IPS-18c (cell line): ENCODE results near the gene TTC21A.

Source experiments
- H3K4me3 ChIP-seq: 2 replicates; pipeline ENCODE4 v1.7.0; 2013; ENCODE audit warnings: low read depth, mild to moderate bottlenecking, low read length, moderate library complexity; ENCODE audit not compliant: insufficient read depth
- H3K9me3 ChIP-seq: one replicate; pipeline ENCODE4 v1.6.1; 2013; ENCODE audit warnings: mild to moderate bottlenecking, low read length, moderate library complexity; ENCODE audit not compliant: control insufficient read depth, insufficient read depth

The TTC21A gene

DNA sequence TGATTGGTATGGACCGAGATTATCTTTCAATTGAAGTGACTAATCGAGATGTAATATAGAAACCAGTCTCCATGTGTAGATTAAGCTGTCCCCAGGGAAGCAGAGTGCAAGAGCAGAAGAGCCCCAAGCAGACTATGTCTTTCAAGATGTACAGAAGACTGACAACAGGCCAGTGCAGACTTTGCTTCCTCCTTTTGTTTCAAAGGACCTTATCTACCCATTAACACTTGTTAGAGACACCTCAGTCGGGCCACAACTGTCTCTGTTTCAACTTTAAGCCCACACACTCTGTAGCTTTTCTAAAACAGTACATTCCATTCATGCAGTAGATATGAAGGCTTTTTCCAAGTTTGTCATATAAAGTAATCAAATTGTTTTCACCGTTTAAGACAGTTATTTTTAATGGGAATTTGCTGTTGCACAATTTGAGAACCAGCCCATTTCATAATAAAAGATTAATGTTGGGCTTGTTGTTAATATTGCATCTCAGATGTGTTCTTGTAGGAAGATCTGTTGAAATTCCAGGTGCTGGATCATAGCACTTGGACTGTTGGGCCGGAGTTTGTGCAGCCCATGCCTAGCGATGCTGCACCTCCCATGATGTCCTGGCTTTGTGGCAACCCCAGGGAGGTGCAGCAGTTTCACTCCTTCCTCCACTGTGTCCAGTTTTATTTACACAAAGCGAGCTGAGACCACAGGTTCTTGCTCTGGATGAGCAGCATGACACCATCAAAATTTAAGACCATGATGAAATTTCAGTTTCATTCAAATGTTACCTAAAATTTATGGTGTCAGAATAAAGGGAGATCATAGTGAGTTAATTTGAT, 12.4 kb upstream of the TTC21A start:
- Histone ChIP-seq H3K4me3 (no peak overlapping the region), H3K9me3 (no peaks in the 10 kb centered on the region)

DNA sequence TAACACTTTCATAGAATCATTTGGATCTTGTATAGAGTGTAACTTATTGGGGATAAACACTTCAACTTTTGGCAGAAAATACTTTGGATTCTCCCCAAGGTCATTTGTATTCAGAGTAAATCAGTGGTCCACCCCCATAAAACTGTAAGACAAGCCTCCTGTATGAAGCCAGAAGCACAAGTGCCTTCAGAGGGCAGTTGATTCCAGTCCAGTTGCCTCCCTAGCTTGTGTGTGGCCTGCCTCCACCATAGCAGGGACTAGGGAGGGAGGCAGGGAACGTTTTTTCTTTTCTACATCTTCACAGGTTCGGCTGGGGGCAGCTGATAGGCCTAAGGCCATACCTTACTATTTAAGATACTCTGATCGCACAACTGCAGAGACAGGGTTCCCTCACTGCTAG, 11.7 kb upstream of the TTC21A start:
- H3K9me3 ChIP-seq, result no peaks in the 10 kb centered on the region
- no peak overlapping the region for H3K4me3 ChIP-seq

DNA sequence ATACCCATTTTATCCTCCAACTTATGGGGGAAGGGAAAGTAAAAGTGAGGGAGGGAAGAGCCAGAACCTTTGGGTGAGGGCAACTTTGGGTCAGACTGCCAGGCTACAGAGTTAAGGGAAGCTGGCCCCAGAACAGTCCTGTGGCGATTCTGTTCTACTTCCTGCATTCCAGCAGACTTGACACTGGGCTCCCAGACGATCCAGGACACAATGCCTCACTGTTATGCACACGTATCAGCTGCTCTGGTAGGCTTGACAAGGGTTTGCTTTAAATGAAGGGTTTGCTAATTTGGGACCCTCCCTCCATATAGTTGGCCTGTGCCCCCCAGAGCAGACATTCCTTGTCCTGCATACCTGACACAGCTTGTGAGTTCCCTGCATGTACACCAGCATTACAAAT, 10.7 kb upstream of the TTC21A start:
- Histone ChIP-seq H3K4me3 (no peak overlapping the region), H3K9me3 (no peaks in the 10 kb centered on the region)

GRCh38 chr3:39097716-39098472, 9.6 kb upstream of the TTC21A start:
- Histone ChIP-seq H3K9me3 (no peaks in the 10 kb centered on the region), H3K4me3 (no peak overlapping the region)

DNA sequence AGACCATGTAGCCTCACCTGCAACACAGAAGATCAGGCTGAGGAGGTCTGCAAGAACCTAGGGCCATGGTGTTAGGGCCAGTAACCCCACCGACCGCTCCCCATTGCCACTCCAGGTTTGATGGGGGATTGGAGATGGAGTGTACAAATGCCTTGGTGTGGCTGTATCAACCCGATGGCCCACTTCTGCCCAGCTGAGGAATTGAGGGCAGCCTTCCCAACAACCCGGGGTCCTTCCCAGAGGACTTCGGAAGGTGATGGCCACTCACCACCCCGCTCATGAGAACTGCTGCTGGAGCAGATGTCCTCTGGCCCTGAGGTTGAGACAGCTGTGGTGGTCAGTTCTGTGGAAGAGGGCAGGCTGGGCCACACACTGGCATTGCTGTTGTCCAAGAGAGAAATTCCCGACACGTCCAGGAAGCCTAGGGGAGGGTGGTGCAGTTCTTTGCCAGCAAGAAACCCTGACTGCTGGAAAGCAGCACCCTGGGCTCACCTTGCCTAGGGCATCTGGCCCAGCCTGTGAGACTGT, 8.9 kb upstream of the TTC21A start:
- Histone ChIP-seq H3K9me3 (no peaks in the 10 kb centered on the region), H3K4me3 (no peak overlapping the region)

DNA sequence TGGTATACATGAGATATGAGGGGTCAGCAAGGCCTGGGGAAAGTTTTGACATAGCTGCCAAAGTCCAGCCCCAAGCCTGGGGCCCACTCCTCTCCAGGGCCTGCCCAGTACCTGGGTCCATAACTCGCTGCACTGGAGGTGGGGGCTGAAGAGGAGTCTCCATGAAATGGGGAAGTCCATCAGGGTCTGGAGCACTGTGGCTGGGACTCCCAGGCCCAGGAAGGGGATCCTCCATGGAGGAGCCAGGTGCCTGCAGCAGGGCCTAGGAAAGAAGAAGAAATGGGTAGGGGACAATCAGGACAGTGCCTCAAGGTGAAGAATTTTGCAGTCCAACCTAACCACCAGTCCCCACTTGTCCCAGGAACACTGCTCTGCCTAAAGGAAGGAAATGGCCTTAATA, 8.2 kb upstream of the TTC21A start:
- Histone ChIP-seq H3K9me3 (no peaks in the 10 kb centered on the region), H3K4me3 (no peak overlapping the region)

GRCh38 chr3:39099738-39100499, 7.6 kb upstream of the TTC21A start:
- Histone ChIP-seq H3K4me3 (no peak overlapping the region), H3K9me3 (no peaks in the 10 kb centered on the region)

DNA sequence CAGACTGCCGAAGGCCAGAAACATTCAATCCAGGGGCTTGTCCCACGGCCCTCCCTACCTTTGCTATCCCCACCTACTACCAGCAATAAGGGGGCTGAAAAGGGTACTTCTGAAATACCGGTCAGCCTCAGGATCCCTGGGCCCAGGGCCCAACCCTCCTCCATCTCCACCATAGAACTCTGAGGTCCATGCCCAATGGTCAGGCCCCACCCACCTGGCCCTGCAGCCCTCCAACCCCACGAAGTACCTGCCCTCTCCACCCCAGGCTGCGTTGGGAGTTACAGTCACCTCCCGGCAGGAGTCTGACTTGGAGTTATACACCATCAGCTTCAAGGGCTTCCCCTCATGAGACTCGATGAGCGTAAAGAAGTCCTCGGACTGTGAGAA, 7.0 kb upstream of the TTC21A start:
- H3K9me3 ChIP-seq, result no peaks in the 10 kb centered on the region
- no peak overlapping the region for H3K4me3 ChIP-seq

- no peak overlapping the region for H3K4me3 ChIP-seq
- no peaks in the 10 kb centered on the region for H3K9me3 ChIP-seq
These were observed 6.3 kb upstream of the TTC21A start for GRCh38 chr3:39101022-39101689.

GRCh38 chr3:39102504-39103323, 4.8 kb upstream of the TTC21A start:
- H3K4me3 ChIP-seq, result no peak overlapping the region

DNA sequence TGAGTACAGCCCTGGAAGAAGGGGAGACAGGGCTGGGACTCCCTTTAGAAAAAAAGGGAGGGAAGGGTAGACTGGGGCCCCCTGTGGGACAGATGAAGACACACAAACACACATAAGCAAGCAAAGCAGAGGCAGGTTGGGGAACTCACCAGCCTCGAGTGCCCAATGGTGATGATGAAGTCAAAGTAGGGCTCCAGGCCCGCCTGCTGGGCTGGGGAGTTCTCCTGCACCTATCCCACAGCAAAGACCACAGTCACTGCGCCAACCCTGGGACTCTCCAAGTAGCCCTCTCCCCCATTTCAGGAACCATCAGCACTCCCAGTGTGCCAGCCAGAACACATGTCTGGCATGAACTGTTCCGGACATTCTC, 4.2 kb upstream of the TTC21A start:
- no peaks in the 10 kb centered on the region for H3K9me3 ChIP-seq
- H3K4me3 ChIP-seq, result no peak overlapping the region

More at GRCh38 chr3:39102504-39103323, 4.8 kb upstream of the TTC21A start:
- H3K9me3 ChIP-seq, result no peaks in the 10 kb centered on the region

GRCh38 chr3:39103791-39104552, 3.5 kb upstream of the TTC21A start:
- no peak overlapping the region for H3K4me3 ChIP-seq
- H3K9me3 ChIP-seq, result no peaks in the 10 kb centered on the region

DNA sequence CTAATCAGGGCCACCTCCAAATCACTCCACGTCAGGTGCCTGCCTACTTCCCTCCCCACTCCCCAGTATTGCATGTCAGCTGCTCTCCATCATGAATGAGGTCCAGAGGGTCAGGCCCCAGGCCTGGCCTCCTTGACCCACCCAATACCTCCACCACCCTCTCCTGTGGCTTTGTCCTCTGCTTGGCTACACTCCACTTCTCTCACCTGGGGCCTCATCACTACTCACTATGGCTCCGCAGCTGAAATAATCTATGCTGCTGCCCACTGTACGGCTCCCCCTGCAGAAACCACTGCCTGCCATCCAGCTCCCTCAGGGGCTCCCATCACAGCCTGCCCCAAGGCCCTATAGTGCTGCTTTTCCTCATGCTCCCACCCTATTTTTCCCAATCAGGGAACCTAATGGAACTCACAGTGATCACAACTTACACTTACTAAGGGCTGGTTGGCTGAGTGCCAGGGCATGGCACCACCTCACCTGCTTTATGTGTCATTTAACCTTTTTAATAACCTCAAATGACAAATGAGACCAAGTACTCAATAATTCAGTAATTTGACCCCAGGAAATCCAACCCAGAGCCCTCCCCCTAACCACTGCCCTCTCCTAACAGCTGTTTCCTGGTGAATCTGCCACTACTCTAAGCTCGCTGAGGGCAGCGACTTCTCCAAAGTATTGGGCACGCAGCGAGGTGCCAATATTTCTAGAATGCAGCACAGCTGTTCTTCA, 2.4 kb upstream of the TTC21A start:
- Histone ChIP-seq H3K4me3 (no peak overlapping the region), H3K9me3 (no peaks in the 10 kb centered on the region)

DNA sequence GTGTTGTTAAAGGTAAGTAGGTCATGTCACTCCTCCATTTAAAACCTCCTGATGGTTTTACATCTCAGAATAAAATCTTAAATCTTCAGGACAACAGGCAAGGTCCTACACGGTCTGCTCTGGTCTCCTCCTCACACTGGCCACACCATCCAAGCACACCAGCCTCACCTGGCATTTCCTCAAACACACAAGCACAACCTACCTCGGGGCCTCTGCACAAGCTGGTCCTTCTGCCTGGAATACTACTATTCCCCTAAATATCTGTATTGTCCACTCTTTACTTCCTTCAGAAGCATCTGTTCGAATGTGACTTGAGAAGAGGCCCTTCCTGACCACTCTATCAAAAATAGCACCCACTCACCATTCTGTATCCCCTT, 1.8 kb upstream of the TTC21A start:
- Histone ChIP-seq H3K4me3 (no peak overlapping the region), H3K9me3 (no peaks in the 10 kb centered on the region)

GRCh38 chr3:39106281-39106811, 1.1 kb upstream of the TTC21A start:
- H3K9me3 ChIP-seq, result no peaks in the 10 kb centered on the region
- H3K4me3 ChIP-seq, result peak overlapping the region; percentile 94
